ENCODE data around the gene DYNC1I1. TPM values are rescaled to one million over a fixed set of nuclear protein-coding genes. Genes with fewer than 3 reads are reported as not detected.

The DYNC1I1 gene
- total and polyA plus RNA-seq, 2 of the 13 experiments (the other 11 are each of a cell fraction or from before 2014, with no cell fraction given) = not detected

DNA sequence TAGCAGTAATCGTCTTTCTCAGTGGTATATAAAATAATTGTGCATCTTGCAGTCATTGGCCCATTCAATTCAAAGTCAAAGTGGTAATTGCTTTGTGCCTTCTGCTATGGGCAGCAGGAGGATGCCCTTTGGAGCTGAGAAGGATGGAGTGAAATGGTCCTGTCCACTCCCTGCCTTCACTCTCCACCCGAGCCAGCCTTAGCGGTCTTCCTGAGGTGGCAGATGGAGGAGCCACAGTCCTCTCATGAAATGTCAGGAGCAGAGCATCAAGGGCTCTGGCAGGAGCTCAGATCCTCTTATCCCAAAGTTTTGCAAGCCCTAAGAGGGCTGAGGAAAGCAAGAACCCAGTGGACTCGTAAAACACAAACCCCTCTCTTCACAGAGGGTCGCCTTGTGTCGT, 199.4 kb downstream of the DYNC1I1 start:
- H3K4me2 ChIP-seq (ENCODE audit: low read depth, low read length) = no peak overlapping the region
- ATAC-seq (no peak), DNase-seq (ENCODE audit: low spot score) (no peak), FAIRE-seq (no peak)
- H3K4me3 ChIP-seq (replicated peaks in 1 of 3; ENCODE audit: insufficient read depth in 1 of 3, low read depth in 2 of 3, low read length in 3 of 3) = no peak overlapping the region
- POLR2A ChIA-PET = no interaction called here
- peaks cover 0 to 3% of the 10 kb centered on the region in 2 experiments; a peak in 2 of 5 replicates for H3K27me3 ChIP-seq (ENCODE audit: control insufficient read depth in 1 of 2, insufficient read depth in 2 of 2, low read length in 2 of 2)
- H4K20me1 ChIP-seq (ENCODE audit: insufficient read depth, low read length) = no peaks in the 10 kb centered on the region
- H3K36me3 ChIP-seq (replicated peaks in 1 of 2; ENCODE audit: control insufficient read depth in 1 of 2, insufficient read depth in 2 of 2, low read length in 2 of 2) = no peaks in the 10 kb centered on the region
- no peak overlapping the region for H3K9ac ChIP-seq (ENCODE audit: insufficient read depth, low read depth, low read length)
- in situ Hi-C loops (cut with HindIII; ENCODE audit: extremely low pct_ligation_motif_present, low pct_unique_long_range_greater_than_20kb) = no loop called here
- H3K79me2 ChIP-seq (ENCODE audit: insufficient read depth, low read length) = no peaks in the 10 kb centered on the region
- H3K4me1 ChIP-seq (ENCODE audit: insufficient read depth, low read length) = no peaks in the 10 kb centered on the region
- intact Hi-C loops (cut with micrococcal nuclease; ENCODE audit: unreplicated experiment) = no loop called here
- no peak overlapping the region for H2AFZ ChIP-seq (ENCODE audit: low read length)
- BruUV-seq (replicated peaks) = no TSS peak
- H3K27ac ChIP-seq (ENCODE audit: extremely low read length, insufficient read depth, low read length) = no peak overlapping the region
- 24% methylated on average over 3 of the region's 6 CpGs for WGBS (ENCODE audit: low lambda C conversion rate)
- CTCF ChIA-PET (ENCODE audit: low intra/inter-chr PET ratio, low total read pairs) = no interaction called here
- H3K9me3 ChIP-seq (ENCODE audit: low read length) = no peaks in the 10 kb centered on the region
- TF ChIP-seq ZFY (CRISPR knock-in tag; IDR thresholded peaks at IDR 0.05) (no peak), ZNF839 (CRISPR knock-in tag; IDR thresholded peaks at IDR 0.05; ENCODE audit: borderline replicate concordance) (no peak), ZNF556 (CRISPR knock-in tag; IDR thresholded peaks at IDR 0.05; ENCODE audit: borderline replicate concordance) (no peak), ZNF383 (CRISPR knock-in tag; IDR thresholded peaks at IDR 0.05; ENCODE audit: borderline replicate concordance) (no peak), DNMT1 (CRISPR knock-in tag; IDR thresholded peaks at IDR 0.05) (no peak), XBP1 (CRISPR knock-in tag; IDR thresholded peaks at IDR 0.05) (no peak), ZNF660 (CRISPR knock-in tag; IDR thresholded peaks at IDR 0.05; ENCODE audit: borderline replicate concordance, low read depth) (no peak), FOXJ3 (CRISPR knock-in tag; IDR thresholded peaks at IDR 0.05; ENCODE audit: borderline replicate concordance) (no peak), DMAP1 (CRISPR knock-in tag; IDR thresholded peaks at IDR 0.05) (no peak), CC2D1A (CRISPR knock-in tag; IDR thresholded peaks at IDR 0.05) (no peak), DPF2 (CRISPR knock-in tag; IDR thresholded peaks at IDR 0.05; ENCODE audit: borderline replicate concordance, low read depth) (no peak), KDM5A (IDR thresholded peaks at IDR 0.05; ENCODE audit: borderline replicate concordance, low read length) (no peak), POGZ (CRISPR knock-in tag; IDR thresholded peaks at IDR 0.05) (no peak), ZNF510 (CRISPR knock-in tag; IDR thresholded peaks at IDR 0.05; ENCODE audit: low read depth) (no peak)
- TF ChIP-seq, protein P1, sequence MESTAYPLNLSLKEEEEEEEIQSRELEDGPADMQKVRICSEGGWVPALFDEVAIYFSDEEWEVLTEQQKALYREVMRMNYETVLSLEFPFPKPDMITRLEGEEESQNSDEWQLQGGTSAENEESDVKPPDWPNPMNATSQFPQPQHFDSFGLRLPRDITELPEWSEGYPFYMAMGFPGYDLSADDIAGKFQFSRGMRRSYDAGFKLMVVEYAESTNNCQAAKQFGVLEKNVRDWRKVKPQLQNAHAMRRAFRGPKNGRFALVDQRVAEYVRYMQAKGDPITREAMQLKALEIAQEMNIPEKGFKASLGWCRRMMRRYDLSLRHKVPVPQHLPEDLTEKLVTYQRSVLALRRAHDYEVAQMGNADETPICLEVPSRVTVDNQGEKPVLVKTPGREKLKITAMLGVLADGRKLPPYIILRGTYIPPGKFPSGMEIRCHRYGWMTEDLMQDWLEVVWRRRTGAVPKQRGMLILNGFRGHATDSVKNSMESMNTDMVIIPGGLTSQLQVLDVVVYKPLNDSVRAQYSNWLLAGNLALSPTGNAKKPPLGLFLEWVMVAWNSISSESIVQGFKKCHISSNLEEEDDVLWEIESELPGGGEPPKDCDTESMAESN (CRISPR knock-in tag; conservative IDR thresholded peaks at IDR 0.05) = no peak
- TF ChIP-seq, protein P2, sequence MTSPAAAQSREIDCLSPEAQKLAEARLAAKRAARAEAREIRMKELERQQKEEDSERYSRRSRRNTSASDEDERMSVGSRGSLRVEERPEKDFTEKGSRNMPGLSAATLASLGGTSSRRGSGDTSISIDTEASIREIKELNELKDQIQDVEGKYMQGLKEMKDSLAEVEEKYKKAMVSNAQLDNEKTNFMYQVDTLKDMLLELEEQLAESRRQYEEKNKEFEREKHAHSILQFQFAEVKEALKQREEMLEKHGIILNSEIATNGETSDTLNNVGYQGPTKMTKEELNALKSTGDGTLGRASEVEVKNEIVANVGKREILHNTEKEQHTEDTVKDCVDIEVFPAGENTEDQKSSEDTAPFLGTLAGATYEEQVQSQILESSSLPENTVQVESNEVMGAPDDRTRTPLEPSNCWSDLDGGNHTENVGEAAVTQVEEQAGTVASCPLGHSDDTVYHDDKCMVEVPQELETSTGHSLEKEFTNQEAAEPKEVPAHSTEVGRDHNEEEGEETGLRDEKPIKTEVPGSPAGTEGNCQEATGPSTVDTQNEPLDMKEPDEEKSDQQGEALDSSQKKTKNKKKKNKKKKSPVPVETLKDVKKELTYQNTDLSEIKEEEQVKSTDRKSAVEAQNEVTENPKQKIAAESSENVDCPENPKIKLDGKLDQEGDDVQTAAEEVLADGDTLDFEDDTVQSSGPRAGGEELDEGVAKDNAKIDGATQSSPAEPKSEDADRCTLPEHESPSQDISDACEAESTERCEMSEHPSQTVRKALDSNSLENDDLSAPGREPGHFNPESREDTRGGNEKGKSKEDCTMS (CRISPR knock-in tag; conservative IDR thresholded peaks at IDR 0.05) = no peak
- TF ChIP-seq, protein P3, sequence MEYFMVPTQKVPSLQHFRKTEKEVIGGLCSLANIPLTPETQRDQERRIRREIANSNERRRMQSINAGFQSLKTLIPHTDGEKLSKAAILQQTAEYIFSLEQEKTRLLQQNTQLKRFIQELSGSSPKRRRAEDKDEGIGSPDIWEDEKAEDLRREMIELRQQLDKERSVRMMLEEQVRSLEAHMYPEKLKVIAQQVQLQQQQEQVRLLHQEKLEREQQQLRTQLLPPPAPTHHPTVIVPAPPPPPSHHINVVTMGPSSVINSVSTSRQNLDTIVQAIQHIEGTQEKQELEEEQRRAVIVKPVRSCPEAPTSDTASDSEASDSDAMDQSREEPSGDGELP (IDR thresholded peaks at IDR 0.05; ENCODE audit: borderline replicate concordance, low read depth) = no peak
- TF ChIP-seq, protein P4, sequence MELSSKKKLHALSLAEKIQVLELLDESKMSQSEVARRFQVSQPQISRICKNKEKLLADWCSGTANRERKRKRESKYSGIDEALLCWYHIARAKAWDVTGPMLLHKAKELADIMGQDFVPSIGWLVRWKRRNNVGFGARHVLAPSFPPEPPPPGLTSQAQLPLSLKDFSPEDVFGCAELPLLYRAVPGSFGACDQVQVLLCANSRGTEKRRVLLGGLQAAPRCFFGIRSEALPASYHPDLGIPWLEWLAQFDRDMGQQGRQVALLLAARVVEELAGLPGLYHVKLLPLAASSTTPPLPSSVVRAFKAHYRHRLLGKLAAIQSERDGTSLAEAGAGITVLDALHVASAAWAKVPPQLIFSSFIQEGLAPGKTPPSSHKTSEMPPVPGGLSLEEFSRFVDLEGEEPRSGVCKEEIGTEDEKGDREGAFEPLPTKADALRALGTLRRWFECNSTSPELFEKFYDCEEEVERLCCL (CRISPR knock-in tag; IDR thresholded peaks at IDR 0.05; ENCODE audit: borderline replicate concordance) = no peak

Data from HepG2 (cell line).